PC-3 (cell line): ENCODE data around the gene EID3. TPM values are rescaled to one million over a fixed set of nuclear protein-coding genes. Genes with fewer than 3 reads are reported as not detected.
A peak's percentile ranks its signal among the peaks of the same experiment; 100 is the strongest.
"Not testable (repeated sequence)": the region's sequence is repeated elsewhere in the genome, so short reads cannot be mapped to it uniquely, and the experiment has no call there.

Source experiments
- ATAC-seq: fragments of 200-7000 bp; cut with Tn5 transposase; 2 replicates; pipeline ENCODE4 v1.9.1; 2020; ENCODE audit warnings: mild to moderate bottlenecking, moderate library complexity
- BruUV-seq: library from RNA; stranded (reverse); fragments of 400-500 nt; replicated peaks from 2 replicates; lab custom pipeline; 2021; lab: Mats Ljungman, UMichigan
- CTCF ChIA-PET: fragments of 300-600 bp; sonication (Branson Sonifier 250); formaldehyde crosslinking; loops from one replicate; lab custom pipeline; 2022; ENCODE audit warnings: antibody characterized with exemption; lab: Charles Lee
- POLR2A ChIA-PET: fragments of 300-600 bp; sonication (Branson Sonifier 250); formaldehyde crosslinking; loops from one replicate; lab custom pipeline; 2022; ENCODE audit warnings: antibody characterized with exemption; ENCODE audit not compliant: unreplicated experiment; lab: Charles Lee
- DNase-seq: peaks from one replicate; pipeline ENCODE4 v3.0.0-alpha.2; 2015
- H2AFZ ChIP-seq: fragments of 300-600 bp; sonication (generic); 2 replicates; pipeline ENCODE4 v1.6.0; 2016; ENCODE audit warnings: antibody characterized with exemption, low read length
- H3F3A ChIP-seq: fragments of 300-600 bp; sonication (generic); one replicate; pipeline ENCODE4 v1.6.0; 2017; ENCODE audit warnings: antibody characterized with exemption, low read length, control low read depth, mild to moderate bottlenecking; ENCODE audit not compliant: unreplicated experiment
- H3K27ac ChIP-seq: fragments of 300-600 bp; sonication (generic); 2 replicates; pipeline ENCODE4 v1.5.1; 2016; ENCODE audit warnings: mild to moderate bottlenecking, low read length
- H3K27me3 ChIP-seq: fragments of 300-600 bp; sonication (generic); 2 replicates; pipeline ENCODE4 v1.6.1; 2016; ENCODE audit warnings: low read length, mixed read lengths
- H3K36me3 ChIP-seq: fragments of 300-600 bp; sonication (generic); 2 replicates; pipeline ENCODE4 v1.6.1; 2016; ENCODE audit warnings: low read depth, mixed run types, low read length, mixed read lengths
- H3K4me1 ChIP-seq: fragments of 300-600 bp; sonication (generic); 2 replicates; pipeline ENCODE4 v1.5.1; 2016; ENCODE audit warnings: low read length; ENCODE audit not compliant: insufficient read depth
- H3K4me2 ChIP-seq: fragments of 300-600 bp; sonication (generic); 2 replicates; pipeline ENCODE4 v1.6.0; 2016; ENCODE audit warnings: low read length
- H3K4me3 ChIP-seq: fragments of 300-600 bp; sonication (generic); 2 replicates; pipeline ENCODE4 v1.5.1; 2016; ENCODE audit warnings: mild to moderate bottlenecking, low read length, mixed read lengths
- H3K79me2 ChIP-seq: fragments of 300-600 bp; sonication (generic); 2 replicates; pipeline ENCODE4 v1.6.1; 2017; ENCODE audit warnings: low read length, mixed read lengths
- H3K9ac ChIP-seq: fragments of 300-600 bp; sonication (generic); 2 replicates; pipeline ENCODE4 v1.6.0; 2016; ENCODE audit warnings: mild to moderate bottlenecking, low read length
- H3K9me2 ChIP-seq: fragments of 300-600 bp; sonication (generic); replicated peaks from 2 replicates; pipeline ENCODE4 v1.6.1; 2016; ENCODE audit warnings: mixed run types, low read length, mixed read lengths
- H3K9me3 ChIP-seq: fragments of 300-600 bp; sonication (generic); 2 replicates; pipeline ENCODE4 v1.6.1; 2016; ENCODE audit warnings: low read length, mixed read lengths
- H4K20me1 ChIP-seq: fragments of 300-600 bp; sonication (generic); 2 replicates; pipeline ENCODE4 v1.6.1; 2016; ENCODE audit warnings: low read length, mixed read lengths
- EZH2 ChIP-seq: fragments of 300-600 bp; sonication (generic); IDR thresholded peaks from one replicate; pipeline ENCODE4 v1.6.1; 2017; ENCODE audit warnings: antibody characterized with exemption, mild to moderate bottlenecking, low read length; ENCODE audit not compliant: unreplicated experiment
- EZH2phosphoT487 ChIP-seq: fragments of 300-600 bp; sonication (generic); IDR thresholded peaks from 2 replicates; pipeline ENCODE4 v1.6.1; 2018; ENCODE audit warnings: mild to moderate bottlenecking, antibody characterized with exemption, low read length, borderline replicate concordance
- intact Hi-C: fragments of 100-400 bp; cut with micrococcal nuclease; formaldehyde crosslinking; loops from 2 replicates; pipeline ENCODE4 v1.9.0; 2023
- total RNA-seq: library from RNA; depleted of rRNA; stranded (reverse); fragments of >200 nt; gene quantifications from 2 replicates; pipeline ENCODE4 v1.2.3, GENCODE V29; 2014
- TF ChIP-seq, protein P1 (sequence below): fragments of 300-600 bp; sonication (generic); conservative IDR thresholded peaks from 2 replicates; pipeline ENCODE4 v1.5.1; 2017; ENCODE audit warnings: antibody characterized with exemption, low read depth, mild to moderate bottlenecking, low read length

Gene EID3
- total RNA-seq, 1 experiment from 2014 or later: 9.8 TPM

DNA sequence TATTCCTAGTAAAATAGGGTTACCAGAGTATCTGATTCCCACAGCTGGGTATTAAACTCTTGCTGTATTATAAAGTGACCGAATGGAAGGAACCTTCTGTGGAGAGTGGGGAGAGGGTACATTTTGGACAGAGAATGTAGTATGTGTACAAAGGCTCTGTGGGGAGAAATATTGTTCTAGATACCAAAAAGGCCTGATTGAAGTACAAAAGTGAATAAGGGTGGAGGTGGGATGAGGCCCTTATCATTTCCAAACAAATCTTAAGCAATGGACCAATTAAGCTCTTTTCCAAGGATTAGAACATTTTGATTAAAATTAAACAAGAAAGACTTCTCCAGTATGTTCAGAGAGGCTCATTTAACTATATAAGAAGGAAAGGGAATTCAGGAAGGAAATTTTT, 20.4 kb downstream of the EID3 start:
- Histone ChIP-seq H3K36me3 (peaks cover 83% of the 10 kb centered on the region), H3F3A (peaks cover 21% of the 10 kb centered on the region), H4K20me1 (peaks cover 40% of the 10 kb centered on the region), H3K4me2 (no peak overlapping the region), H3K9me2 (no peaks in the 10 kb centered on the region), H3K27me3 (no peaks in the 10 kb centered on the region), H3K4me3 (no peak overlapping the region), H3K27ac (no peak overlapping the region), H3K4me1 (no peaks in the 10 kb centered on the region), H3K9me3 (no peaks in the 10 kb centered on the region), H3K9ac (no peak overlapping the region), H2AFZ (no peak overlapping the region), H3K79me2 (peaks cover 35% of the 10 kb centered on the region)
- TF ChIP-seq EZH2 (no peak), EZH2phosphoT487 (no peak)
- TF ChIP-seq, protein P1, sequence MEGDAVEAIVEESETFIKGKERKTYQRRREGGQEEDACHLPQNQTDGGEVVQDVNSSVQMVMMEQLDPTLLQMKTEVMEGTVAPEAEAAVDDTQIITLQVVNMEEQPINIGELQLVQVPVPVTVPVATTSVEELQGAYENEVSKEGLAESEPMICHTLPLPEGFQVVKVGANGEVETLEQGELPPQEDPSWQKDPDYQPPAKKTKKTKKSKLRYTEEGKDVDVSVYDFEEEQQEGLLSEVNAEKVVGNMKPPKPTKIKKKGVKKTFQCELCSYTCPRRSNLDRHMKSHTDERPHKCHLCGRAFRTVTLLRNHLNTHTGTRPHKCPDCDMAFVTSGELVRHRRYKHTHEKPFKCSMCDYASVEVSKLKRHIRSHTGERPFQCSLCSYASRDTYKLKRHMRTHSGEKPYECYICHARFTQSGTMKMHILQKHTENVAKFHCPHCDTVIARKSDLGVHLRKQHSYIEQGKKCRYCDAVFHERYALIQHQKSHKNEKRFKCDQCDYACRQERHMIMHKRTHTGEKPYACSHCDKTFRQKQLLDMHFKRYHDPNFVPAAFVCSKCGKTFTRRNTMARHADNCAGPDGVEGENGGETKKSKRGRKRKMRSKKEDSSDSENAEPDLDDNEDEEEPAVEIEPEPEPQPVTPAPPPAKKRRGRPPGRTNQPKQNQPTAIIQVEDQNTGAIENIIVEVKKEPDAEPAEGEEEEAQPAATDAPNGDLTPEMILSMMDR: no peak
- DNase-seq (no peak), ATAC-seq (peak; percentile 14; the same call in 1 of the 2 replicates)
- intact Hi-C loops: no loop called here
- no TSS peak for BruUV-seq
- ChIA-PET POLR2A (interaction anchor here (0.6 kb wide), 2 partner anchors 344 to 1039 kb away, joined by 4 to 21 read pairs; no protein-coding TSS in a partner anchor), CTCF (no interaction called here)

DNA sequence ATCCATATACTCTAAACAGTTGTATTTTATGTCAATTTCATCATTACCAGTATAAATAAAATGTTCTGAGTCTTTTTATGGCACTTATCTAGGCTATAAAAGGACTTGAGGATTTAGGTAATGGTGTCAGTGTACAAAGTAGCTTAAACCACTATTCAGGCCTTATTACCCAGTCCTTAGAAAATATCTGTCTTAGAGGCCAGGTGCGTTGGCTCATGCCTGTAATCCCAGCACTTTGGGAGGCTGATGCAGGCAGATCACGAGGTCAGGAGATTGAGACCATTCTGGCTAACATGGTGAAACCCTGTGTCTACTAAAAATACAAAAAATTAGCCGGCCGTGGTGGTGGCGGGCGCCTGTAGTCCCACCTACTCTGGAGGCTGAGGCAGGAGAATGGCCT, 24.7 kb downstream of the EID3 start:
- H3K9me2 ChIP-seq, DNase-seq, H3K27ac ChIP-seq, intact Hi-C loops, H3K9me3 ChIP-seq, BruUV-seq, H3K27me3 ChIP-seq, CTCF ChIA-PET, H3K9ac ChIP-seq, H3K4me1 ChIP-seq, H3K4me3 ChIP-seq, ATAC-seq, H3K4me2 ChIP-seq, H2AFZ ChIP-seq: not testable (repeated sequence)
- POLR2A ChIA-PET: interaction anchor here (0.6 kb wide), 2 partner anchors 17 to 998 kb away, joined by 3 to 7 read pairs; no protein-coding TSS in a partner anchor
- Histone ChIP-seq H3K79me2 (peaks cover 14% of the 10 kb centered on the region), H3K36me3 (peaks cover 74% of the 10 kb centered on the region), H3F3A (peaks cover 27% of the 10 kb centered on the region), H4K20me1 (peaks cover 24% of the 10 kb centered on the region)

DNA sequence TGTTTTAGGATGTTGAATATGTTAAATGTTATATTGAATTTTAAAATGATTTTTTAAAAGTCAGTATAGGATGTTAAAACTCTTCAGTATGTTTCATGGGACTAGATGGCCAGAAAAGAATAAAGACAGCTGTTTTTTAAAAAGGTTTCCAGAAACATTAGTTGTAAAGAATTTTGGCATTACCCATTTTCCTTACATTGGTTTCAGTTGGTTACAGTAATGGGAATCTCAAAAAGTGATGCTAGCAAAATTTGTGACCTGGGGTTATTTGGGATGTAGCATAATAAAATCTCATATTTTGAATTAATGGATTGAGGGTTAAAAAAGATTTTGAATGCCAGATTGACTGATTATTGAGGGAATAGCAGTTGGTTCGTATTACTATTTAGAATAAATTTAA, 25.3 kb downstream of the EID3 start:
- ChIA-PET CTCF (no interaction called here), POLR2A (no interaction called here)
- peaks cover 16% of the 10 kb centered on the region for H3K79me2 ChIP-seq
- peaks cover 27% of the 10 kb centered on the region for H3F3A ChIP-seq
- no peak overlapping the region for H3K4me3 ChIP-seq
- no peaks in the 10 kb centered on the region for H3K9me2 ChIP-seq
- H2AFZ ChIP-seq: no peak overlapping the region
- no peak overlapping the region for H3K27ac ChIP-seq
- peaks cover 28% of the 10 kb centered on the region for H4K20me1 ChIP-seq
- intact Hi-C loops: no loop called here
- H3K9me3 ChIP-seq: no peaks in the 10 kb centered on the region
- no peaks in the 10 kb centered on the region for H3K4me1 ChIP-seq
- H3K9ac ChIP-seq: no peak overlapping the region
- H3K27me3 ChIP-seq: no peaks in the 10 kb centered on the region
- DNase-seq: no peak
- no TSS peak for BruUV-seq
- TF ChIP-seq, protein P1: no peak
- TF ChIP-seq EZH2: no peak
- TF ChIP-seq EZH2phosphoT487: no peak
- H3K36me3 ChIP-seq: peaks cover 78% of the 10 kb centered on the region
- ATAC-seq: no peak
- H3K4me2 ChIP-seq: no peak overlapping the region
